Activated CD8-positive, alpha-beta memory T cell treated with anti-CD3 and anti-CD28 coated beads for 4 hours (primary cell): ENCODE results near the gene RNF126.
A peak's percentile ranks its signal among the peaks of the same experiment; 100 is the strongest.

Experiments used
- DNase-seq, 2 donors: peaks; one replicate each; pipeline ENCODE4 v3.0.0-alpha.2; 2020; ENCODE audit warnings: low read depth in 2 of 2

Gene RNF126

GRCh38 chr19:663682-664117 lies 686 bp upstream of the RNF126 start:
- DNase-seq: no peak

- DNase-seq: peak; percentile 64 to 65
Observed at GRCh38 chr19:662207-662961, 630 bp downstream of the RNF126 start.

GRCh38 chr19:661427-662196 lies 1.4 kb downstream of the RNF126 start:
- DNase-seq: peak; percentile 45 to 48

DNA sequence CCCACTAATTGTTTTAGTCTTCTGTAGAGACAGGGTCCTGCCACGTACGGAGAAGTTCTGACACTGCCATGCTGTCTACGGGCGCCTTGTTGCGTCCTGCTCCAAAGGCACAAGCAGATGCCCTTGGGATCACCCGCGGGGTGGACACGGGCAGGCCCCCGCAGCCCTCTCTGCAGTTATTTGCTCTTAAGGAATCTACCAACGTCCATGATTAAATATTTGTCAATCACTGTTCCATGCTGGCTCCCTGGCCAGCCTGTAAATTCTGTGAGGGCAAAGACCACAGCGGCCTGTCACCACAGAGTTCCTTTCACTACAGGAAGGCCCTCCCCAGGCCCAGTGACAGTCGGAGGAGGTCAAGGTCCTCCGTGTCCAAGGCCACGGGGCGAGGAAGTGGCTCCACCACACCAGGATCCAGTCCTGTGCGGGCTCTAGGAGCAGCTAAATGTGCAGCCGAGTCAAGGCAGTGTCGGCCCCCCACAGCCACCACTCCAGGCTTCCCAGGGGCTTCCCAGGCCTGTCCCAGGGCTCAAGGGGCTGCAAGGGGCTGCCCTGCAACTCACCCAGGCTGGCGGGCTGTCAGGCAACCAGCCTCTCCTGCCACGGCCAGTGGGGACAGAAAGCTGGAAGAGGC lies 2.1 kb downstream of the RNF126 start:
- no peak for DNase-seq

GRCh38 chr19:658916-659839 lies 3.8 kb downstream of the RNF126 start:
- DNase-seq: no peak

DNA sequence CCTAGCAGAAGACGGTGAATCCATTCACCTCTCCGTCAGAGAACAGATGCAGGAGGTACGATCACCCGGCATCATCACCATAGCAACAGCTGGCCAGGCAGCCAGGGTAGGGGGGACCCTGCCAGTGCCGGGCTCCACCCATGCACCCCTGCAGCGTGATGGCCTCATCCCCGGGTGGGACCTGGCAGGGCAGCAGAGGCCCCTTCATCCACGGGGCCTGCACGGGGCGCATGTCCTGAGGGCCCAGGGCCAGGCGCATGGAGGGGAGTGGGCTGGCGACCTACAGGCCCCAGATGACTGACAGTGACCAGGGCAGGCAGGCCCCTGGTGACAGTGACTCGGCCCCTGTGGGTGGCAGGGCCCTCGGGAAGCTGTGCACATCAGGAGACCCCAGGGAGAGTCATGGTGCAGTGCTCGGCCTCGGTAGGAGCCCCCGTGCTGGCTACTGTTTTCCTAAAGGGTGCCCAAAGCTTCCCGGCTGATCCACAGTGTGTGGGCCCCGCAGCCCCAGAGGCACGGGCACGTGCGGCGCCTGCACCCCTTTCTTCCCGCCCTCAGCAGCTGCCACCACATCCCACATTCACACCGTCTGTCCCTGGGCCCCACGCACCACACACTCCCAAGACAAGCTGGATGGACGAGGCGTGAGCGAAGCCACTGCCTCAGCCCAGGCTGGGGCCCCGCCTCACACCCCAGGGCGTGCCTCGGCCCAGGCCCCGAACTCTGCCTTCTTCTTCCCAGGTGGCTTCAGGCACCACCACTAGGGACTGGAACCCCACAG lies 4.8 kb downstream of the RNF126 start:
- no peak for DNase-seq

GRCh38 chr19:657611-658010 lies 5.4 kb downstream of the RNF126 start:
- DNase-seq: no peak

DNA sequence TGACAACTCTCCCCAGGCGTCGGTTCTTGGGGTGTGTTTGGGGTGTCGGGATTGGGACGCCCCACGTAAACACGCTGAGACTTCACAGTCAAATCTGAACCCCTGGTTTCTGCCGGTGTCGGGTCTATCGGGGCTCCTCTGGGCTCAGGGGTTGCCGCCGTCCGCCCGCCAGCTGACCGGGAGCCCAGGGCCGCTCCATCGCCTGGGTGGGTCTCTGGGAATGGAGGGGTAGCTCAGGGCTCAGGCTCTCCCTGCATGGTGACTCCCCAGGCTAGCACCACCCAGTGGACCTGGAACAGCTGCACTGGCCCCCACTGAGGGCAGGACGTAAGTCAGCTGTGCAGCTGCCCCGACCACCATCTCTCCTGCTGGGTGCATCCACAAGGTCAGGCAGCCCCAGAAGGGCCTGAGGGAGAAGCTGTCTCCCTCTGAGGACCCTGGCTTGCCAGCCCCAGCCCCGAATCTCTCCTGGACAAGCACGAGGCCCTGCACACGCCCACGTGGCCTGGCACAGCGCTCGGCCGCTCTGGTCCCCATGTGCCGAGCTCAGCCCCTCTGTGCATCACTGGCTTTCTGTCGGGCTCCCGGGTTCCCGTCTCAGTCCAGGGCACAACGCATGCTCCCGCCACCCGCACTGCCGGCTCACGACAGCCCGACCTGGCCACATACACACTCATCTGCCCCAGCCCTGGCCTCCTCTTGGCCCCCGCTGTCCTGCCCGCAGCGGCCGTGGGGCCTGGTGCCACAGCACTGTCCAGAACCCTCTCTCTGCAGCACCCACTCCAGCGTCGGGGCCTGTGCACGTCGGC lies 6.1 kb downstream of the RNF126 start:
- DNase-seq: no peak

GRCh38 chr19:655691-656090 lies 7.3 kb downstream of the RNF126 start:
- DNase-seq: no peak

GRCh38 chr19:653425-653824 lies 9.6 kb downstream of the RNF126 start:
- no peak for DNase-seq

DNA sequence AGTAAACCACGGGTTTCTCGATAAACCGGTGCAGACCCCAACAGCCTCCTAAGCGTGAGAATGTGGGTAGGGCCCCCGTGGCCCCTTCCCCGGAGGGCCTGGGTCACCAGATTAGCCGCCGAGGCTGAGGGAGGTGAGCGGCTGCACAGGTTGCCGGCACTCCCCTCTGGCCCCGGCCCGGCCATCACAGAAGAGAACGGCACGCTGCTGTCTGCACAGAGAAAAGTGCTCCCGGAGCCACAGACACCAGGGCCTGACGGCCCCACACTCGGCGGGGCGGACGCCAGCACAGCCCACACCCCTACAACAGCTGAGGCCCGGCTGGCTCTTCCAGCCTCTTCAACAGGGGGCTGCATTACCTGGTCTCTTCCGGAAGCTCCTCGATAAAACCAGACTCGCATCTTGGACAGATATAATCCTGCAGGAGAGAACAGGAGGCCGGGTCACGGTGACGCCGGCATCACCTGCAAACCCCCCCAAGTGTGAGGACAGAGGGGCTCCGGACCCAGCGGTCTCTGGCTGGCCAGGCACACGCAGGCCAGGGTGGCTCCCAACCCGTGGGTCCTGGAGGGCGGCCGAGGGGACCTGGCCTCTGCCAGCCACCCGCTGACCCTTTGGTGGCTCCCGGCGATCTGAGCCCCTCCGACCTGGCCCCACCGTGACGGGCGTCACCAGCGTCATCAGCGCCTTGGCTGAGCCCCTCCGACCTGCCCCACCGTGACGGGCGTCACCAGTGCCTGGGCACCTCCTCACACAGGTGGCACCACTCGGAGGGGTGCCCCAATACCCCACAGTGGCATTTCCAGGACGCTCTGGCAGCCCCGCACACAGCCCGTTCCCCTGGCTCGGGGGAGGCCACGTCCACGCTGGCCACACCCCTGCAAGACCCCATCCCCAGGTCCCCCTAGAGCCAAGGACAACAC lies 10.3 kb downstream of the RNF126 start:
- DNase-seq: no peak

DNA sequence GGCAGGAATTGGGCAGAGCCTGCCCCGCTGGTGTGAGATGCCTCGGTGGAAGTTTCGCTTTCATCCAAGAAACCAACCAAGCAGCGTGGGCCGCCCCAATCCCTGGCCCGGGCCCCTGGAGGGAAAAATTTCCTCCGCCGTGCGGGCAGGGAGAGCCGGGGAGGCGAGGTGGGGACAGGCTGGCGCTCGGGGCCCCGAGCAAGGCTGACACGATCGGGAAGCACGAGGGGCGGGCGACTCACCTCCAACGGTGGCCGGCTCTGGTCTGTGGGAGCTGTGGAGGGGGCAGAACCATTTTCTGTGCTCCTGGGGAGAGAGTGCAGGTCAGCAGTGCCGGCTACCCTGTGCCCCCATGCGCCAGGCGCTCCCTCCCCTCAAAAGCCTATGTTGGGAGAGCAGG lies 11.0 kb downstream of the RNF126 start:
- no peak for DNase-seq

- no peak for DNase-seq
Observed at GRCh38 chr19:651114-651818, 11.7 kb downstream of the RNF126 start.

DNA sequence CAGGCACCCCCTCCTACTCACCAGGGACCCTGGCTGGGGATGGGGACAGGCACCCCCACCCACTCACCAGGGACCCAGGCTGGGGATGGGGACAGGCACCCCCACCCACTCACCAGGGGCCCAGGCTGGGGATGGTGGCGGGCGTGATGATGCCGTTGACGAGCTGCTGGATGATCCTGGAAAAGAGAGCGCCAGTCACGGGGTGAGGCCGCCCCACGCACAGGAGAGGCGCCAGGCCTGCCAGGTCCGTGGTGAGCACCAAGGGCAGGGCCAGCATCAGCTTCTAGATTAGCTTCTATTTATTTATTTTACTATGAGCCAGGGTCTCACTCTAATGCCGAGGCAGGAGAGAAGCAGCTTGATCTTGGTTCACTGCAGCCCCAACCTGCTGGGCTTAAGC lies 12.9 kb downstream of the RNF126 start:
- DNase-seq: no peak

- no peak for DNase-seq
Observed at GRCh38 chr19:648904-649801, 13.9 kb downstream of the RNF126 start.

GRCh38 chr19:648305-648704 lies 14.7 kb downstream of the RNF126 start:
- no peak for DNase-seq
